Stomach (tissue), 4 donors: ENCODE measurements around the gene GSTCD.

ENCODE experiments used
- CTCF ChIP-seq, 7 experiments: fragments of 450-650 bp in 4 of 7; fragments of 200-600 bp in 3 of 7; sonication (generic) in 3 of 7; IDR thresholded peaks; one replicate each; pipeline ENCODE4 v1.5.1; 2016 to 2019; ENCODE audit warnings: antibody characterized with exemption in 7 of 7, control low read depth in 2 of 7, mild to moderate bottlenecking in 1 of 7
- EP300 ChIP-seq: sonication (generic); formaldehyde crosslinking; IDR thresholded peaks from one replicate; pipeline ENCODE4 v1.6.1; 2017; ENCODE audit warnings: antibody characterized with exemption
- POLR2A ChIP-seq, 4 donors: fragments of 450-650 bp; IDR thresholded peaks; one replicate each; pipeline ENCODE4 v1.6.1; 2016; ENCODE audit warnings: antibody characterized with exemption in 4 of 4, control low read depth in 2 of 4, mild to moderate bottlenecking in 1 of 4, moderate library complexity in 1 of 4

GRCh38 chr4:105894660-105895582, 186.3 kb downstream of the GSTCD start, which contains the start of gene NPNT:
- no peak for TF ChIP-seq POLR2A (IDR thresholded peaks at IDR 0.05)
- no peak for TF ChIP-seq CTCF (IDR thresholded peaks at IDR 0.05)
- no peak for TF ChIP-seq EP300
